ENCODE results near the gene NKTR.

- TF ChIP-seq, protein P1, sequence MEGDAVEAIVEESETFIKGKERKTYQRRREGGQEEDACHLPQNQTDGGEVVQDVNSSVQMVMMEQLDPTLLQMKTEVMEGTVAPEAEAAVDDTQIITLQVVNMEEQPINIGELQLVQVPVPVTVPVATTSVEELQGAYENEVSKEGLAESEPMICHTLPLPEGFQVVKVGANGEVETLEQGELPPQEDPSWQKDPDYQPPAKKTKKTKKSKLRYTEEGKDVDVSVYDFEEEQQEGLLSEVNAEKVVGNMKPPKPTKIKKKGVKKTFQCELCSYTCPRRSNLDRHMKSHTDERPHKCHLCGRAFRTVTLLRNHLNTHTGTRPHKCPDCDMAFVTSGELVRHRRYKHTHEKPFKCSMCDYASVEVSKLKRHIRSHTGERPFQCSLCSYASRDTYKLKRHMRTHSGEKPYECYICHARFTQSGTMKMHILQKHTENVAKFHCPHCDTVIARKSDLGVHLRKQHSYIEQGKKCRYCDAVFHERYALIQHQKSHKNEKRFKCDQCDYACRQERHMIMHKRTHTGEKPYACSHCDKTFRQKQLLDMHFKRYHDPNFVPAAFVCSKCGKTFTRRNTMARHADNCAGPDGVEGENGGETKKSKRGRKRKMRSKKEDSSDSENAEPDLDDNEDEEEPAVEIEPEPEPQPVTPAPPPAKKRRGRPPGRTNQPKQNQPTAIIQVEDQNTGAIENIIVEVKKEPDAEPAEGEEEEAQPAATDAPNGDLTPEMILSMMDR (IDR thresholded peaks at IDR 0.05) = no peak
- TF ChIP-seq POLR2AphosphoS5 (IDR thresholded peaks at IDR 0.05) (no peak), POLR2A (IDR thresholded peaks at IDR 0.05) (no peak)
Measured at GRCh38 chr3:42649783-42650182, 49.3 kb downstream of the NKTR start.
